ENCODE measurements around the gene CDK11B. TPM values are rescaled to one million over a fixed set of nuclear protein-coding genes. Genes with fewer than 3 reads are reported as not detected.
"Not testable (repeated sequence)": the region's sequence is repeated elsewhere in the genome, so short reads cannot be mapped to it uniquely, and the experiment has no call there.

Gene CDK11B
- total RNA-seq, 1 experiment from 2014 or later = 4.4 TPM

DNA sequence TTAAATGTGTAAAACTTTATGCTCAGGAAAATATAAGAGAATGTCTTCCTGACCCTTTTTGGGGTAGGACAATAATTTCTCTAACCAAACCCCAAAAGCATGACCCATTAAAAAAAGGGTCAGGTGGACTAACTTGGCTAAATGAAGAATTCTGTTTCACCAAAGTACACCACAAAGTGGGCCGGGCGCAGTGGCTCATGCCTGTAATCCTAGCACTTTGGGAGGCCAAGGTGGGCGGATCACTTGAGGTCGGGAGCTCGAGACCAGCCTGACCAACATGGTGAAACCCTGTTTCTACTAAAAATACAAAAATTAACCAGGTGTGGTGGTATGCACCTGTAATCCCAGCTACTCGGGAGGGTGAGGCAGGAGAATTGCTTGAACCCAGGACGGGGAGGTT lies 30.7 kb upstream of the CDK11B start:
- DNase-seq (ENCODE audit: low read depth, low spot score); in situ Hi-C loops (cut with HindIII; ENCODE audit: low pct_unique_long_range_greater_than_20kb, low sequenced_read_pairs): not testable (repeated sequence)

GRCh38 chr1:1687846-1688245 lies 29.0 kb upstream of the CDK11B start:
- no peak for DNase-seq (ENCODE audit: low read depth, low spot score)
- in situ Hi-C loops (cut with HindIII; ENCODE audit: low pct_unique_long_range_greater_than_20kb, low sequenced_read_pairs) = no loop called here

DNA sequence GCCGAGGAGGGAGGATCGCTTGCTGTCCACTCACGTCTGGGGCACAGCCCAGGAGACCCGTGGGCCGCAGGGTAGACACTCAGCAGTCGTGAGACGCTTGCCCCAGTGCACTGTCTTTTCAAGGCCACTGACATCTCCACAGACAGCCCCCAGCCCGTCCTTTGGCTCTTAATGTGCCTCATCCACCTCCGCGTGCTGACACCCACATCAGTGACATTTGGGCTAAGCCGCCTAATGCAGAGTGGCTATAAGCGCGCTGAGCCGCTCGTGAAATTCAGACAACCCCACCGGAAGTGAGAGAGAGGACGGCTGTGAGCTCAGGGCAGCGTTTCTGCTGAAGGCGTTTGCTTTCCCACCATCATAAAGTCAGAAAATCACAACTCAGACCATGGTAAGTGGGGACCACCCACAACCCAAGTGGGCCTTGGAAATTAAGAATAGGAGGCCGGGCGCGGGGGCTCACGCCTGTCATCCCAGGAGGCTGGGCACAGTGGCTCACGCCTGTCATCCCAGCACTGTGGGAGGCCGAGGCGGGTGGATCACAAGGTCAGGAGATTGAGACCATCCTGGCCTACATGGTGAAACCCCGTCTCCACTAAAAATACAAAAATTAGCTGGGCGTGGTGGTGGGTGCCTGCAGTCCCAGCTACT lies 25.4 kb upstream of the CDK11B start:
- in situ Hi-C loops (cut with HindIII; ENCODE audit: low pct_unique_long_range_greater_than_20kb, low sequenced_read_pairs) = no loop called here
- no peak for DNase-seq (ENCODE audit: low read depth, low spot score)

DNA sequence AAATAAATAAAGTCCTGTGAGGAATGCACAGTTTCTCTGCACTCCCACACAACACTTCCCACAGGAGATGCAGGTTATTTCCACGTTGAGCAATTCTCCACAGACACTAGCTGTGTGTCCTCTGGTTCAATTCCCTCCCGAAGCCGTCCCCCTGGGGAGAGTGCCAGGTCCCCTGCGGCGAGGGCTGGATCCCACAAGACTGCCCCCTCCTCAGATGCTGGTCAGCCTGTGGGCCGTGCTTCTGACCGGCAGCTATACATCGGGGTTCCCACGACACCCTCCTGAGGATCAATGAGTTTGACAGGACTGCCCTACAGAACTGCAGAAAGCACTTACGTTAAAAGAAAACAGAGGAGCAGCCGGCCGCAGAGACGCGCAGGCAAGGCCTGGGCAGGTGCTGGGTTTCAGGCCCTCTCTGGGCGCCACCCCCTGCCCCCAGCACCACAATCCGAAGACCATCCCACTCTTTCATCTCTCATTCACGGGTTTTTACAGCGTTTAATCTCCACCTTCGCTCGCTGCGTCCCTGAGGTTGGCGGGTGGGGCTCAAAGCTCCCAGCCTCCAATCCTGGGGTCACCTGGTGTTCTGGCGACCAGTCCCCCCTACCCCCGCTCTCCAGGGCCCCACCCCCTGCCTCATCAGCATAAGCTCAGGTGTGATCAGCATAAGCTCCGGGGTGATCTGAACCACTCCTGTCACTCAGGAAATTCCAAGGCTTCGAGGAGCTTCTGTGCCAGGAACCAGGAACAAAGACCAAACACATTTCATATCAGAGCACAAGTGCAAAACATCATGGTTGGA lies 24.5 kb upstream of the CDK11B start:
- in situ Hi-C loops (cut with HindIII; ENCODE audit: low pct_unique_long_range_greater_than_20kb, low sequenced_read_pairs) = no loop called here
- DNase-seq (ENCODE audit: low read depth, low spot score) = no peak

DNA sequence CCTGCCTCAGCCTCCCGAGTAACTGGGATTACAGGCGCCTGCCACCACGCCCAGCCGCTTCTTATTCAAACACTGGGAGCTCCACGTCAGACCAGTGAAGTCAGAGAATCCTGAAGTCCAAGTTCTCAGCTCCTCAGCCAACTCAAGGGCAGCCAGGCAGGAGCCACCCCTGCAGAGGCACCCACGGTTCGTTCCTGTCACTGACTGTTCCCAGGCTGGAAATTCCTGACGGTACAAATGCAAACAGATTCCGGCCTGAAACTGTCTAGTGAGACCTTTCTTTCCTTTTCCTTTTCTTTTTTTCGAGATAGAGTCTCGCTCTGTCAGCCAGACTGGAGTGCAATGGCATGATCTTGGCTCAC lies 22.1 kb upstream of the CDK11B start:
- no peak for DNase-seq (ENCODE audit: low read depth, low spot score)

DNA sequence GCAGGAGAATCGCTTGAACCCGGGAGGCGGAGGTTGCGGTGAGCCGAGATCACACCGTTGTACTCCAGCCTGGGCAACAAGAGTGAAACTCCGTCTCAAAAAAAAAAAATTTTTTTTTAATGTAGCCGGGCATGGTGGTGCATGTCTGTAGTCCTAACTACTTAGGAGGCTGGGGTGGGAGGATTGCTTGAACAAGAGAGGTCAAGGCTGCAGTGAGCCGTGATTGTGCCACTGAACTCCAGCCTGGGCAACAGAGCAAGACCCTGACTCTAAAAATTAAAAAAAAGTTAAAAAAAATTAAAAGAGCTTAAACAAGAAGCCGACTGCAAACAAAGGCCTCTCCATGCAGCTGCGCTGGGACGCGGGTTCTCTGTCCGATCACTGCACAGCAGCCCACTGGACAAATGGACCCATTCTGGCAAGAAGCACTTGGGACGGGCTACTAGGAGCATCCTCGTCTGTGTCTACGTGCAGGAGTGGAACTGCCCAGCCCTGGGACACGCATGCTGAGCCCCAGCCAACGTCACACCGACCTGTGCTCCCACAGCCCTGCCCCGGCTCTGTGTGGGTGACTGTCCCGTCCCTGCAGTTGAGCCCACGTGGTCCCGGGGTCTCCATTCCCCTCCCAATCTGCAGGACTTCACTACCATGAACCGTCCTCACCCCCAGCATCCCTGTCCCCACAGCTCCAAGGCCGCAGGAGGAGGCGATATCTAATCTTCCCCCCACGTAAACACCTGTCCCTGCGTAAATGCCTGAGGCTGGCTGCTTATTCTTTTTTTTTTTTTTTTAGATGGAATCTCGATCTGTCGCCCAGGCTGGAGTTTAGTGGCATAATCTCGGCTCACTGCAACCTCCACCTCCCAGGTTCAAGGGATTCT lies 21.5 kb upstream of the CDK11B start:
- in situ Hi-C loops (cut with HindIII; ENCODE audit: low pct_unique_long_range_greater_than_20kb, low sequenced_read_pairs) = no loop called here
- DNase-seq (ENCODE audit: low read depth, low spot score) = no peak

More for the DNA sequence above, 22.1 kb upstream of the CDK11B start:
- in situ Hi-C loops (cut with HindIII; ENCODE audit: low pct_unique_long_range_greater_than_20kb, low sequenced_read_pairs) = no loop called here

- in situ Hi-C loops (cut with HindIII; ENCODE audit: low pct_unique_long_range_greater_than_20kb, low sequenced_read_pairs) = no loop called here
- no peak for DNase-seq (ENCODE audit: low read depth, low spot score)
These were observed 20.0 kb upstream of the CDK11B start for GRCh38 chr1:1678581-1679380.

- DNase-seq (ENCODE audit: low read depth, low spot score) = no peak
- in situ Hi-C loops (cut with HindIII; ENCODE audit: low pct_unique_long_range_greater_than_20kb, low sequenced_read_pairs) = no loop called here
These were observed 19.1 kb upstream of the CDK11B start for GRCh38 chr1:1677718-1678580.

- DNase-seq (ENCODE audit: low read depth, low spot score); in situ Hi-C loops (cut with HindIII; ENCODE audit: low pct_unique_long_range_greater_than_20kb, low sequenced_read_pairs): not testable (repeated sequence)
These were observed 17.3 kb upstream of the CDK11B start for GRCh38 chr1:1676087-1676486.

GRCh38 chr1:1675218-1675617 lies 16.4 kb upstream of the CDK11B start:
- in situ Hi-C loops (cut with HindIII; ENCODE audit: low pct_unique_long_range_greater_than_20kb, low sequenced_read_pairs); DNase-seq (ENCODE audit: low read depth, low spot score): not testable (repeated sequence)

DNA sequence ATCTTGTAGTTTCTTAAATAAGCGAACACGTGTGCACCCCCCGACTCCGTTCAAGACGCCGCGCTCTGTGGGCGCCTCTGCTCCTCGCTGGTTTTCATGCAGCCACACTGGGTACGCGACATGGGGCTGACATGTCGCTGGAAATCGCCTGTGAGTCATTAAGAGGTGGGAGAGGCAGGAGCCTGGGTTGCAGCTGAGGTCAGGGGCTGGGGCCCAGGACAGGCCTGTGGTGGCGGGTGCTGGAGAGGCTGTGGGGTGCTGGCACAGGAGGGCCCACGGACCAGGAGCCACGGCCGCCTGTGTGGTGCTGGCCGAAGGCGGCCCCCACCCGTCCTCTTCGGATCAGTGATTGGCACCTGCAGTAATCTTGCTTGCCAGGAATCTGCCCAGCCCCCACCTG lies 16.0 kb upstream of the CDK11B start:
- in situ Hi-C loops (cut with HindIII; ENCODE audit: low pct_unique_long_range_greater_than_20kb, low sequenced_read_pairs); DNase-seq (ENCODE audit: low read depth, low spot score): not testable (repeated sequence)

- in situ Hi-C loops (cut with HindIII; ENCODE audit: low pct_unique_long_range_greater_than_20kb, low sequenced_read_pairs) = no loop called here
- no peak for DNase-seq (ENCODE audit: low read depth, low spot score)
These were observed 13.6 kb upstream of the CDK11B start for GRCh38 chr1:1672181-1672965.

DNA sequence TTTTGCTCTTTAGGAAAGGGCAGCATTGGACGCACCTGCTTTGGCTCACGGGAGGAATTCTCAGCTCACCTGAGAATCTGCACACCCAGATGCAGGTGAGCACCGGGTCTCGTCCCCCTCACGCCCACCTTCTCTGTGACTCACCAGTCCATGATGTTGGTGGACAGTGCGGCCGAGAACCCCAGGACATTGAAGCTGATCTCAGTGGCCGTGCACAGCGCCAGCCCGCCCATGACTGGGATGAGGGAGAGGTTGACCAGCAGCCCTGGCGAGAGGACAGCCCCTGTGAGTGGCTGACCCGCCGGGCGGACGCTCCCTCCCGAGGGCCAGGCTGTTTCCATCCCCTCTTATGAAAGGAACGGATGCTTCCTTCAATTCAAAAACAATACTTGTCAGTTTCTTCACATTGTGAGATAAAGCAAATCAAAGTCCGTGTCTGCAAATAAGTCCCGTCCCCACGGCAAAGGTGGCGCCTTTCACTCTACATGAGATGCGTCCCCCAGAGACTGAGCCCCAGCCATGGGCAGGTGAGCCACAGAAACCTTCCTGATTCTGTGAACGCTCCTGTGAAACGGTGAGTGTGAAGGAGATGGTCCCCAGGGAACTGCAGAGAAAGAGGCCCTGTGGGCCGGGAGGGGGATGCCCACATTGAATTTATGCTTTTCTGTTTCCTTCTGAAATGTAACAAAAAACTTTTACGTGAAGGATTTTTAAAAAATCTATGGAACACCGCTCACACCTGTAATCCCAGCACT lies 12.7 kb upstream of the CDK11B start:
- in situ Hi-C loops (cut with HindIII; ENCODE audit: low pct_unique_long_range_greater_than_20kb, low sequenced_read_pairs) = no loop called here
- DNase-seq (ENCODE audit: low read depth, low spot score) = no peak

DNA sequence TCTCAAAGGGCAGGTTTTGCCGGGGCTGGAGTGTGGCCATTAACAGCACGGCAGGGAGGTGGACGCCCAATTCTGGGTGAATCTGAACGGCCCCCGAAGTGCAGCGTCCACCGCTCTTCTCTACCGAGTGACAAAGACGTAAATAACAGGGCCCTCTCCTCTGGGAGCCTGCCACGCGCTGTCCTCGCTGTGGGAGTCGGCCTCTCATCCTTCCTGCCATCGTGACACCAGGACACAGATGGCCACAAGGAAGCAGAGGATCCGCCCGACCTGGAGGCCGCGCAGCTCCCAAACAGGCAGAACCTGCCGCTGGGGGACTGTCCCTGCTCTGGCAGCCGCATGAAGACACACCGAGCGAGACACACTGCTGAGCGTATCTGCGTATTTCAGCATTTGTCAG lies 12.1 kb upstream of the CDK11B start:
- no peak for DNase-seq (ENCODE audit: low read depth, low spot score)
- in situ Hi-C loops (cut with HindIII; ENCODE audit: low pct_unique_long_range_greater_than_20kb, low sequenced_read_pairs) = no loop called here
